ENCODE results near the gene LCE3D.

The LCE3D gene

DNA sequence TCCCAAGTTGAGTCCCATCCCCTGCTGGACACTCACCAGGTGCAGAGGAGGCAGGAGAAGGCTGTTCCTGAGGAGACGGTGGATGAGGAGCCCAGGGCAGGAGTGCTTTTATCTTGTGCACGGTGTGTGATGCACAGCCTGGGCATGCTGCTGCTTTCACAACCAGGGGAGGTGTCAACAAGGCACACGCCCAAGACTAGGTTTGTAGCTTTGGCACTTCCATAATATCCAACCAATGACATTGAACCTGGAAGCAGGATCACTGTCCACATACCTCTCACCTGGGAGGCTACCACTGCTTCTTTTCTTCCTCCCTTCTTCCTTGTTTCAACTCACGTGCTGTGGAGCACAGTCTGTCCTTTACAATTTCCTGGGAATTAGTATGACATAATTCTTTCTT is at the start of gene LCE3D:
Gene LCE3D, minus strand, starts transcription at position 84 of the 400 bp plus-strand sequence. CDS start 580 bp downstream, outside the sequence.
- Histone ChIP-seq H3K9ac (ENCODE audit: low read length in 5 of 5) (no peak within 1 kb of the TSS), H3K4me3 (ENCODE audit: low read depth in 1 of 5, low read length in 5 of 5) (no peak within 1 kb of the TSS), H3K9me3 (ENCODE audit: control insufficient read depth in 5 of 5, low read length in 5 of 5) (no peaks in the 10 kb centered on the region), H3K27ac (ENCODE audit: low read depth, low read length) (no peak within 1 kb of the TSS), H3K27me3 (ENCODE audit: control insufficient read depth in 5 of 5, insufficient read depth in 4 of 5, low read length in 5 of 5) (no peaks in the 10 kb centered on the region), H3K36me3 (ENCODE audit: control insufficient read depth in 5 of 5, insufficient read depth in 5 of 5, low read length in 5 of 5) (no peaks in the 10 kb centered on the region), H3K4me1 (ENCODE audit: control insufficient read depth in 5 of 5, insufficient read depth in 5 of 5, low read length in 5 of 5) (peaks cover 0 to 3% (median 0%) of the 10 kb centered on the region in 5 donors)

- H3K36me3 ChIP-seq (ENCODE audit: control insufficient read depth in 5 of 5, insufficient read depth in 5 of 5, low read length in 5 of 5): no peaks in the 10 kb centered on the region
- H3K9ac ChIP-seq (ENCODE audit: low read length in 5 of 5): no peak overlapping the region
- no peak overlapping the region for H3K27ac ChIP-seq (ENCODE audit: low read depth, low read length)
- H3K4me3 ChIP-seq (ENCODE audit: low read depth in 1 of 5, low read length in 5 of 5): no peak overlapping the region
- H3K27me3 ChIP-seq (ENCODE audit: control insufficient read depth in 5 of 5, insufficient read depth in 4 of 5, low read length in 5 of 5): no peaks in the 10 kb centered on the region
- H3K4me1 ChIP-seq (ENCODE audit: control insufficient read depth in 5 of 5, insufficient read depth in 5 of 5, low read length in 5 of 5): peaks cover 3 to 44% (median 39%) of the 10 kb centered on the region in 5 donors
- peaks cover 0 to 18% (median 7%) of the 10 kb centered on the region in 5 donors for H3K9me3 ChIP-seq (ENCODE audit: control insufficient read depth in 5 of 5, low read length in 5 of 5)
Measured at GRCh38 chr1:152626744-152627143, 46.4 kb upstream of the LCE3D start.

DNA sequence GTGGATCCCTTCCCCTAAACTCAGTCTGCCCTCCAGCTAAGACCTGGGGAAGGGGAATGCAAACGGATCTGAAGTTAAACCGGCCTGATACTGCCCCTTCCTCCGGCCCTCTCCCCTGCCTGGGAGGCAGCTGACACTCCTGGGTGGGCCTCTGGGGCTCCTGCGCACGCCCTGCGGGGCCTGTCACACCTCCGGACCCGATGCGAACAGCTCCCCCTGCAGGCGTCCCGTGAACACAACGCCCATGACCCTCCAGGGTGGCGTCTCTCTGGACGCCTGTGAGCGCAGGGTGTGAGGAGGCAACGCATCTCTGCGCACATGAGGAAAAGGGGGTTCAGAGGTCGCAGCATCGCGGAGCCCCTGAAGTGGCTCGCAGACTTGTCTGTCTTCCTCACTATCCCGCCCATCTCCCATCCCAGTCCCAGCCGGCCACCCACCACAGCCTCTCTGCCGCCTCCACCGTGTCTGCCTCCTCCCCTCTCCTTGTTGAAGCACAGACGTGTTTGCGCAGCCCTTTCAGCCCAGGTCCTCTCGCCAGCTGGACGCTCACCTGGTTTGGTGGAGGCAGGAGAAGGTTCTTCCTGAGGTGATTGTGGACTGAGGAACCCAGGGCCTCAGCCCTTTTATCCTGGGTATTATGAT is 43.0 kb upstream of the LCE3D start:
- Histone ChIP-seq H3K27ac (ENCODE audit: low read depth, low read length) (peak overlapping the region; percentile 75), H3K9ac (ENCODE audit: low read length in 5 of 5) (peak overlapping the region in 1 of 5 donors; percentile 1), H3K4me3 (ENCODE audit: low read depth in 1 of 5, low read length in 5 of 5) (peak overlapping the region in 2 of 5 donors; percentile 16 to 23), H3K4me1 (ENCODE audit: control insufficient read depth in 5 of 5, insufficient read depth in 5 of 5, low read length in 5 of 5) (peaks cover 3 to 34% (median 27%) of the 10 kb centered on the region in 5 donors), H3K27me3 (ENCODE audit: control insufficient read depth in 5 of 5, insufficient read depth in 4 of 5, low read length in 5 of 5) (no peaks in the 10 kb centered on the region), H3K36me3 (ENCODE audit: control insufficient read depth in 5 of 5, insufficient read depth in 5 of 5, low read length in 5 of 5) (no peaks in the 10 kb centered on the region), H3K9me3 (ENCODE audit: control insufficient read depth in 5 of 5, low read length in 5 of 5) (peaks cover 9 to 19% (median 17%) of the 10 kb centered on the region in 5 donors)

- Histone ChIP-seq H3K27ac (ENCODE audit: low read depth, low read length) (peak within 1 kb of the TSS; percentile 75), H3K36me3 (ENCODE audit: control insufficient read depth in 5 of 5, insufficient read depth in 5 of 5, low read length in 5 of 5) (no peaks in the 10 kb centered on the region), H3K9me3 (ENCODE audit: control insufficient read depth in 5 of 5, low read length in 5 of 5) (peaks cover 9 to 24% (median 23%) of the 10 kb centered on the region in 5 donors), H3K4me3 (ENCODE audit: low read depth in 1 of 5, low read length in 5 of 5) (peak within 1 kb of the TSS in 3 of 5 donors; percentile 5 to 23 (median 16)), H3K27me3 (ENCODE audit: control insufficient read depth in 5 of 5, insufficient read depth in 4 of 5, low read length in 5 of 5) (no peaks in the 10 kb centered on the region), H3K4me1 (ENCODE audit: control insufficient read depth in 5 of 5, insufficient read depth in 5 of 5, low read length in 5 of 5) (peaks cover 0 to 30% (median 23%) of the 10 kb centered on the region in 5 donors), H3K9ac (ENCODE audit: low read length in 5 of 5) (peak within 1 kb of the TSS in 1 of 5 donors; percentile 1)
Measured at GRCh38 chr1:152622803-152623202, 42.5 kb upstream of the LCE3D start, which contains the start of gene LCE3A. Gene LCE3A (minus strand): TSS chr1:152623103. CDS start chr1:152623103, 0 bp downstream.

- Histone ChIP-seq H3K4me3 (ENCODE audit: low read depth in 1 of 5, low read length in 5 of 5) (peak overlapping the region in 1 of 5 donors; percentile 5), H3K36me3 (ENCODE audit: control insufficient read depth in 5 of 5, insufficient read depth in 5 of 5, low read length in 5 of 5) (no peaks in the 10 kb centered on the region), H3K9ac (ENCODE audit: low read length in 5 of 5) (no peak overlapping the region), H3K9me3 (ENCODE audit: control insufficient read depth in 5 of 5, low read length in 5 of 5) (peaks cover 9 to 28% (median 26%) of the 10 kb centered on the region in 5 donors), H3K4me1 (ENCODE audit: control insufficient read depth in 5 of 5, insufficient read depth in 5 of 5, low read length in 5 of 5) (peaks cover 0 to 22% (median 19%) of the 10 kb centered on the region in 5 donors), H3K27ac (ENCODE audit: low read depth, low read length) (peak overlapping the region; percentile 75), H3K27me3 (ENCODE audit: control insufficient read depth in 5 of 5, insufficient read depth in 4 of 5, low read length in 5 of 5) (no peaks in the 10 kb centered on the region)
Measured at GRCh38 chr1:152621993-152622392, 41.7 kb upstream of the LCE3D start.

DNA sequence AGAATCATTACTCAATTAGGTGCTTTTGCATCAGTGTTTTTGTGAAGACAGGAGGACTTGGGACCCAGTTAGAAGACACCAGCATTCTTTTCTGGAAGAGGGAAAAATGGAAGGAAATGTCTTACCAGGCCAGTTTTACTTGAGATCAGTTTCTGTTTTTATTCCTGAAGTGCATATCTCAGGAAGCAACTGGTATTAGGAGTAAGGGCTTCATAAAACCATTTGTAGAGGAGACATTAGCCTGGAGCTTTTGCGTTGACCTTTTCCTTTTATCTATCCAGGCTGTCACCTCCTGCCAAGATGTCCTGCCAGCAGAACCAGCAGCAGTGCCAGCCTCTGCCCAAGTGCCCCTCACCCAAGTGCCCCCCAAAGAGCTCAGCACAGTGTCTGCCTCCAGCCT is 33.2 kb upstream of the LCE3D start, which contains the start of gene LCE3B:
Gene LCE3B, plus strand, starts transcription at position 301 of the 400 bp plus-strand sequence. Its CDS starts 0 bp downstream, at position 301.
- H3K27me3 ChIP-seq (ENCODE audit: control insufficient read depth in 5 of 5, insufficient read depth in 4 of 5, low read length in 5 of 5): no peaks in the 10 kb centered on the region
- no peaks in the 10 kb centered on the region for H3K4me1 ChIP-seq (ENCODE audit: control insufficient read depth in 5 of 5, insufficient read depth in 5 of 5, low read length in 5 of 5)
- no peaks in the 10 kb centered on the region for H3K36me3 ChIP-seq (ENCODE audit: control insufficient read depth in 5 of 5, insufficient read depth in 5 of 5, low read length in 5 of 5)
- no peak within 1 kb of the TSS for H3K27ac ChIP-seq (ENCODE audit: low read depth, low read length)
- H3K9me3 ChIP-seq (ENCODE audit: control insufficient read depth in 5 of 5, low read length in 5 of 5): peaks cover under 1 to 11% (median 11%) of the 10 kb centered on the region in 5 donors
- no peak within 1 kb of the TSS for H3K9ac ChIP-seq (ENCODE audit: low read length in 5 of 5)
- no peak within 1 kb of the TSS for H3K4me3 ChIP-seq (ENCODE audit: low read depth in 1 of 5, low read length in 5 of 5)

GRCh38 chr1:152599934-152600333 is 19.6 kb upstream of the LCE3D start, which contains the start of gene LCE3C:
Gene LCE3C (plus strand): TSS chr1:152600234. CDS start chr1:152600732, 498 bp downstream.
- Histone ChIP-seq H3K9ac (ENCODE audit: low read length in 5 of 5) (no peak within 1 kb of the TSS), H3K4me1 (ENCODE audit: control insufficient read depth in 5 of 5, insufficient read depth in 5 of 5, low read length in 5 of 5) (no peaks in the 10 kb centered on the region), H3K36me3 (ENCODE audit: control insufficient read depth in 5 of 5, insufficient read depth in 5 of 5, low read length in 5 of 5) (no peaks in the 10 kb centered on the region), H3K27ac (ENCODE audit: low read depth, low read length) (no peak within 1 kb of the TSS), H3K27me3 (ENCODE audit: control insufficient read depth in 5 of 5, insufficient read depth in 4 of 5, low read length in 5 of 5) (no peaks in the 10 kb centered on the region), H3K4me3 (ENCODE audit: low read depth in 1 of 5, low read length in 5 of 5) (no peak within 1 kb of the TSS), H3K9me3 (ENCODE audit: control insufficient read depth in 5 of 5, low read length in 5 of 5) (peaks cover 0 to 8% (median 0%) of the 10 kb centered on the region in 5 donors)

GRCh38 chr1:152596986-152597385 is 16.7 kb upstream of the LCE3D start:
- peaks cover 0 to 8% (median 0%) of the 10 kb centered on the region in 5 donors for H3K9me3 ChIP-seq (ENCODE audit: control insufficient read depth in 5 of 5, low read length in 5 of 5)
- H3K27me3 ChIP-seq (ENCODE audit: control insufficient read depth in 5 of 5, insufficient read depth in 4 of 5, low read length in 5 of 5): no peaks in the 10 kb centered on the region
- no peaks in the 10 kb centered on the region for H3K4me1 ChIP-seq (ENCODE audit: control insufficient read depth in 5 of 5, insufficient read depth in 5 of 5, low read length in 5 of 5)
- H3K27ac ChIP-seq (ENCODE audit: low read depth, low read length): no peak overlapping the region
- no peaks in the 10 kb centered on the region for H3K36me3 ChIP-seq (ENCODE audit: control insufficient read depth in 5 of 5, insufficient read depth in 5 of 5, low read length in 5 of 5)
- H3K9ac ChIP-seq (ENCODE audit: low read length in 5 of 5): no peak overlapping the region
- H3K4me3 ChIP-seq (ENCODE audit: low read depth in 1 of 5, low read length in 5 of 5): no peak overlapping the region

DNA sequence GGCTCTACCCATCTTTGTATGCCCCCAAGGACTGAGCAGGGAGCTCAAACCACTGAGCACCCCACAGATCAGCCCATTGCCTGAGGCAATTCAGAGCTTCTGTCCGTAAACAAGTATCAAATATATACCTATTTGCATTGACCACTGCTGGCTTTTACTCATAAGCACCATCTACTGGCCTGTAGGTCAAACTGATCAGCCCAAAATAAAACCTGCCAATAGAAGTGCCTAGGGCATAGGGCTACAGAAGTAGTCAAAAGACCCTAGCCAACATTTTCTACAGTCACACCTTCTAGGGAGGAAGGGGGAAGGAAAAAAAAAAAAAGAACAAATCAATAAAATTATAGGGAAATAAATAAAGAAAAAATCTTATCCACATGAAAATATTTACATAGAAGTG is 5.3 kb upstream of the LCE3D start:
- Histone ChIP-seq H3K9me3 (ENCODE audit: control insufficient read depth in 5 of 5, low read length in 5 of 5) (no peaks in the 10 kb centered on the region), H3K27ac (ENCODE audit: low read depth, low read length) (no peak overlapping the region), H3K9ac (ENCODE audit: low read length in 5 of 5) (no peak overlapping the region), H3K4me3 (ENCODE audit: low read depth in 1 of 5, low read length in 5 of 5) (no peak overlapping the region), H3K36me3 (ENCODE audit: control insufficient read depth in 5 of 5, insufficient read depth in 5 of 5, low read length in 5 of 5) (no peaks in the 10 kb centered on the region), H3K27me3 (ENCODE audit: control insufficient read depth in 5 of 5, insufficient read depth in 4 of 5, low read length in 5 of 5) (no peaks in the 10 kb centered on the region), H3K4me1 (ENCODE audit: control insufficient read depth in 5 of 5, insufficient read depth in 5 of 5, low read length in 5 of 5) (peaks cover 0 to 3% (median 0%) of the 10 kb centered on the region in 5 donors)

- no peak overlapping the region for H3K9ac ChIP-seq (ENCODE audit: low read length in 5 of 5)
- H3K27me3 ChIP-seq (ENCODE audit: control insufficient read depth in 5 of 5, insufficient read depth in 4 of 5, low read length in 5 of 5): no peaks in the 10 kb centered on the region
- H3K27ac ChIP-seq (ENCODE audit: low read depth, low read length): no peak overlapping the region
- no peaks in the 10 kb centered on the region for H3K9me3 ChIP-seq (ENCODE audit: control insufficient read depth in 5 of 5, low read length in 5 of 5)
- H3K4me1 ChIP-seq (ENCODE audit: control insufficient read depth in 5 of 5, insufficient read depth in 5 of 5, low read length in 5 of 5): peaks cover 0 to 3% (median 0%) of the 10 kb centered on the region in 5 donors
- no peak overlapping the region for H3K4me3 ChIP-seq (ENCODE audit: low read depth in 1 of 5, low read length in 5 of 5)
- no peaks in the 10 kb centered on the region for H3K36me3 ChIP-seq (ENCODE audit: control insufficient read depth in 5 of 5, insufficient read depth in 5 of 5, low read length in 5 of 5)
Measured at GRCh38 chr1:152582647-152583046, 2.3 kb upstream of the LCE3D start.

All from subcutaneous abdominal adipose tissue (tissue), 5 donors.